Stimulated activated naive CD8-positive, alpha-beta T cell treated with anti-CD3 and anti-CD28 coated beads, Interleukin-15, Interleukin-2, amounts not matched to agents 100 ng/mL and 50 ng/mL, for 24 hours (primary cell): ENCODE results near the gene ENO4.

Source experiments
- H3K27ac Mint-ChIP-seq: one replicate; pipeline ENCODE4 v1.8.0; 2021; ENCODE audit warnings: mild to moderate bottlenecking, mixed read lengths
- H3K27me3 Mint-ChIP-seq: one replicate; pipeline ENCODE4 v1.8.0; 2021; ENCODE audit warnings: mixed read lengths
- H3K36me3 Mint-ChIP-seq: one replicate; pipeline ENCODE4 v1.8.0; 2021; ENCODE audit warnings: low read depth, mixed read lengths
- H3K4me1 Mint-ChIP-seq: one replicate; pipeline ENCODE4 v1.8.0; 2021; ENCODE audit warnings: low read depth, mixed read lengths
- H3K4me3 Mint-ChIP-seq: one replicate; pipeline ENCODE4 v1.8.0; 2021; ENCODE audit warnings: mild to moderate bottlenecking, mixed read lengths
- H3K9me3 Mint-ChIP-seq: one replicate; pipeline ENCODE4 v1.8.0; 2021; ENCODE audit warnings: mixed read lengths

The ENO4 gene

GRCh38 chr10:116907245-116907987, 58.1 kb downstream of the ENO4 start:
- Mint-ChIP-seq H3K4me1 (no peaks in the 10 kb centered on the region), H3K9me3 (no peaks in the 10 kb centered on the region), H3K27ac (no peak overlapping the region), H3K36me3 (no peaks in the 10 kb centered on the region), H3K27me3 (peaks cover 4% of the 10 kb centered on the region), H3K4me3 (no peak overlapping the region)

- Mint-ChIP-seq H3K4me1 (no peaks in the 10 kb centered on the region), H3K27me3 (peaks cover 4% of the 10 kb centered on the region)
Observed at GRCh38 chr10:116909307-116909706, 60.0 kb downstream of the ENO4 start.

GRCh38 chr10:116910910-116911309, 61.6 kb downstream of the ENO4 start:
- Mint-ChIP-seq H3K4me3 (no peak overlapping the region), H3K36me3 (no peaks in the 10 kb centered on the region), H3K4me1 (no peaks in the 10 kb centered on the region), H3K9me3 (no peaks in the 10 kb centered on the region), H3K27ac (no peak overlapping the region), H3K27me3 (peaks cover 4% of the 10 kb centered on the region)

More at GRCh38 chr10:116909307-116909706, 60.0 kb downstream of the ENO4 start:
- Mint-ChIP-seq H3K36me3 (no peaks in the 10 kb centered on the region), H3K9me3 (no peaks in the 10 kb centered on the region), H3K27ac (no peak overlapping the region), H3K4me3 (no peak overlapping the region)

GRCh38 chr10:116912162-116912561, 62.9 kb downstream of the ENO4 start:
- Mint-ChIP-seq H3K4me1 (no peaks in the 10 kb centered on the region), H3K4me3 (no peak overlapping the region), H3K27ac (no peak overlapping the region), H3K27me3 (no peaks in the 10 kb centered on the region), H3K36me3 (no peaks in the 10 kb centered on the region), H3K9me3 (no peaks in the 10 kb centered on the region)

GRCh38 chr10:116913695-116914094, 64.4 kb downstream of the ENO4 start:
- Mint-ChIP-seq H3K4me3 (no peak overlapping the region), H3K36me3 (no peaks in the 10 kb centered on the region)

GRCh38 chr10:116915340-116915739, 66.0 kb downstream of the ENO4 start:
- Mint-ChIP-seq H3K36me3 (no peaks in the 10 kb centered on the region), H3K27me3 (no peaks in the 10 kb centered on the region), H3K4me1 (no peaks in the 10 kb centered on the region), H3K27ac (no peak overlapping the region), H3K4me3 (no peak overlapping the region), H3K9me3 (no peaks in the 10 kb centered on the region)

More at GRCh38 chr10:116913695-116914094, 64.4 kb downstream of the ENO4 start:
- H3K9me3 Mint-ChIP-seq: no peaks in the 10 kb centered on the region
- H3K27ac Mint-ChIP-seq: no peak overlapping the region
- H3K27me3 Mint-ChIP-seq: no peaks in the 10 kb centered on the region
- no peaks in the 10 kb centered on the region for H3K4me1 Mint-ChIP-seq

- Mint-ChIP-seq H3K27me3 (peaks cover 3% of the 10 kb centered on the region), H3K36me3 (no peaks in the 10 kb centered on the region), H3K4me3 (no peak overlapping the region), H3K9me3 (no peaks in the 10 kb centered on the region), H3K4me1 (no peaks in the 10 kb centered on the region), H3K27ac (no peak overlapping the region)
Observed at GRCh38 chr10:116917481-116917880, 68.2 kb downstream of the ENO4 start.

- Mint-ChIP-seq H3K36me3 (no peaks in the 10 kb centered on the region), H3K4me3 (no peak overlapping the region), H3K9me3 (no peaks in the 10 kb centered on the region), H3K27me3 (peaks cover 3% of the 10 kb centered on the region), H3K27ac (no peak overlapping the region), H3K4me1 (no peaks in the 10 kb centered on the region)
Observed at GRCh38 chr10:116918583-116918982, 69.3 kb downstream of the ENO4 start.

GRCh38 chr10:116919164-116919563, 69.9 kb downstream of the ENO4 start:
- H3K9me3 Mint-ChIP-seq: no peaks in the 10 kb centered on the region
- H3K27ac Mint-ChIP-seq: no peak overlapping the region
- H3K4me1 Mint-ChIP-seq: no peaks in the 10 kb centered on the region
- H3K36me3 Mint-ChIP-seq: no peaks in the 10 kb centered on the region
- no peak overlapping the region for H3K4me3 Mint-ChIP-seq
- peaks cover 3% of the 10 kb centered on the region for H3K27me3 Mint-ChIP-seq

GRCh38 chr10:116919706-116920105, 70.4 kb downstream of the ENO4 start:
- no peak overlapping the region for H3K27ac Mint-ChIP-seq
- no peaks in the 10 kb centered on the region for H3K9me3 Mint-ChIP-seq
- H3K4me1 Mint-ChIP-seq: no peaks in the 10 kb centered on the region
- H3K27me3 Mint-ChIP-seq: peaks cover 3% of the 10 kb centered on the region
- H3K36me3 Mint-ChIP-seq: no peaks in the 10 kb centered on the region
- H3K4me3 Mint-ChIP-seq: no peak overlapping the region

- H3K4me3 Mint-ChIP-seq: no peak overlapping the region
- no peaks in the 10 kb centered on the region for H3K36me3 Mint-ChIP-seq
- H3K9me3 Mint-ChIP-seq: no peaks in the 10 kb centered on the region
- peaks cover 3% of the 10 kb centered on the region for H3K27me3 Mint-ChIP-seq
- H3K27ac Mint-ChIP-seq: no peak overlapping the region
- no peaks in the 10 kb centered on the region for H3K4me1 Mint-ChIP-seq
Observed at GRCh38 chr10:116925056-116925455, 75.8 kb downstream of the ENO4 start.

- Mint-ChIP-seq H3K36me3 (no peaks in the 10 kb centered on the region), H3K27me3 (no peaks in the 10 kb centered on the region), H3K4me1 (no peaks in the 10 kb centered on the region), H3K27ac (no peak overlapping the region), H3K9me3 (no peaks in the 10 kb centered on the region), H3K4me3 (no peak overlapping the region)
Observed at GRCh38 chr10:116926426-116926825, 77.1 kb downstream of the ENO4 start.

- H3K36me3 Mint-ChIP-seq: no peaks in the 10 kb centered on the region
- peaks cover 9% of the 10 kb centered on the region for H3K9me3 Mint-ChIP-seq
- no peak overlapping the region for H3K27ac Mint-ChIP-seq
- H3K4me3 Mint-ChIP-seq: no peak overlapping the region
- H3K27me3 Mint-ChIP-seq: peaks cover 7% of the 10 kb centered on the region
- H3K4me1 Mint-ChIP-seq: no peaks in the 10 kb centered on the region
Observed at GRCh38 chr10:116931806-116932205, 82.5 kb downstream of the ENO4 start.
